ENCODE measurements around the gene MOB2. TPM values are rescaled to one million over a fixed set of nuclear protein-coding genes. Genes with fewer than 3 reads are reported as not detected.

MOB2 gene, protein sequence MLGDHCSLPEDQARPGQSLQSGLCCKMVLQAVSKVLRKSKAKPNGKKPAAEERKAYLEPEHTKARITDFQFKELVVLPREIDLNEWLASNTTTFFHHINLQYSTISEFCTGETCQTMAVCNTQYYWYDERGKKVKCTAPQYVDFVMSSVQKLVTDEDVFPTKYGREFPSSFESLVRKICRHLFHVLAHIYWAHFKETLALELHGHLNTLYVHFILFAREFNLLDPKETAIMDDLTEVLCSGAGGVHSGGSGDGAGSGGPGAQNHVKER
- total RNA-seq, result 27.6 to 31.3 TPM (median 28.1 TPM) in 3 replicates

GRCh38 chr11:1486054-1486825 lies at the start of gene MOB2:
TSS of gene MOB2 (minus strand) at chr11:1486779. CDS start at chr11:1486556, 223 bp downstream.
- Mint-ChIP-seq H3K27ac (no peak within 1 kb of the TSS), H3K4me1 (peaks cover 5% of the 10 kb centered on the region), H3K27me3 (ENCODE audit: low read depth) (no peaks in the 10 kb centered on the region), H3K36me3 (no peaks in the 10 kb centered on the region), H3K9me3 (no peaks in the 10 kb centered on the region), H3K4me3 (no peak within 1 kb of the TSS)
- DNase-seq (ENCODE audit: low spot score in 2 of 2, unreplicated experiment in 2 of 2), result no peak
- TF ChIP-seq, protein P1, sequence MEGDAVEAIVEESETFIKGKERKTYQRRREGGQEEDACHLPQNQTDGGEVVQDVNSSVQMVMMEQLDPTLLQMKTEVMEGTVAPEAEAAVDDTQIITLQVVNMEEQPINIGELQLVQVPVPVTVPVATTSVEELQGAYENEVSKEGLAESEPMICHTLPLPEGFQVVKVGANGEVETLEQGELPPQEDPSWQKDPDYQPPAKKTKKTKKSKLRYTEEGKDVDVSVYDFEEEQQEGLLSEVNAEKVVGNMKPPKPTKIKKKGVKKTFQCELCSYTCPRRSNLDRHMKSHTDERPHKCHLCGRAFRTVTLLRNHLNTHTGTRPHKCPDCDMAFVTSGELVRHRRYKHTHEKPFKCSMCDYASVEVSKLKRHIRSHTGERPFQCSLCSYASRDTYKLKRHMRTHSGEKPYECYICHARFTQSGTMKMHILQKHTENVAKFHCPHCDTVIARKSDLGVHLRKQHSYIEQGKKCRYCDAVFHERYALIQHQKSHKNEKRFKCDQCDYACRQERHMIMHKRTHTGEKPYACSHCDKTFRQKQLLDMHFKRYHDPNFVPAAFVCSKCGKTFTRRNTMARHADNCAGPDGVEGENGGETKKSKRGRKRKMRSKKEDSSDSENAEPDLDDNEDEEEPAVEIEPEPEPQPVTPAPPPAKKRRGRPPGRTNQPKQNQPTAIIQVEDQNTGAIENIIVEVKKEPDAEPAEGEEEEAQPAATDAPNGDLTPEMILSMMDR (IDR thresholded peaks at IDR 0.05; ENCODE audit: unreplicated experiment), result no peak

DNA sequence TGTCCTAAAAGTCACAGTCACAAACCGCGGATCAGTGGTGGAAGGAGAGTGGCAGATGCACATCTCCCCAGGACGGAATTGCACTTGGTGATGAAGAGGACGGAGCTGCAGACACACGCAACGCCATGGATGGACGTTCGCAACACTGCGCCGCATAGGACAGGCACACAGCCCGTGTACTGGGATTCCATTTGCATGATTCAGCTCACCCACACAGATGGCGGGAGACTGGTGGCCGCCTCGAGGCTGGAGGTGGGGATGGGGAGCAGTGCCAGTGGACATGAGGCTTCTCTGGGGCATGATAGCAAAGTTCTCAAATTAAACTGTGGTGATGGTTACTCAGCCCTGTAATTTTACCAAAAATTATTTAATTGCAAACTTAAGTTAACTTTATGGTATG lies 48.1 kb upstream of the MOB2 start:
- peaks cover 19% of the 10 kb centered on the region for H3K27me3 Mint-ChIP-seq (ENCODE audit: low read depth)
- TF ChIP-seq, protein P1 (IDR thresholded peaks at IDR 0.05; ENCODE audit: unreplicated experiment), result no peak
- H3K36me3 Mint-ChIP-seq, result no peaks in the 10 kb centered on the region
- H3K4me1 Mint-ChIP-seq, result peaks cover 8% of the 10 kb centered on the region
- H3K27ac Mint-ChIP-seq, result no peak overlapping the region
- H3K9me3 Mint-ChIP-seq, result no peaks in the 10 kb centered on the region
- no peak overlapping the region for H3K4me3 Mint-ChIP-seq
- no peak for DNase-seq (ENCODE audit: low spot score in 2 of 2, unreplicated experiment in 2 of 2)

DNA sequence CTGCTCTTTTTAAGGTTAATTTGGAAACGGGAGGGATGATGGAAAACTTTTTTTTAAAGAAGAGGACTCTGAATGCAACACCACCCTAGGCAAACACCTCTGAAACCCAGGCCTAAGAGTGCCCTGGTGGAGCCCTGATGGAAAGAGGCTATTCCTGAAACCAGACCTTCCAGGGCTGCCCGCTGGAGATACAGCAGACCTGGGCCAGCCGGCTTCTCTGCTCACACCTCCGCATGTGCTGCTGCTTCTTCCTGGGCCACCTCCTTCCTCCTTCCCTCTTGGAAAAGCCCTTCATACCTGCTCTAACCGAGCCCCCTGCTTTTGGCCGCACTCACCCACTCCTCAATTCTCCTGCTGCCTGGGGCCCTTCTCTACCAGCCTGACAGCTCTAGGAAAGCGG lies 47.6 kb upstream of the MOB2 start:
- no peaks in the 10 kb centered on the region for H3K9me3 Mint-ChIP-seq
- no peaks in the 10 kb centered on the region for H3K36me3 Mint-ChIP-seq
- peaks cover 8% of the 10 kb centered on the region for H3K4me1 Mint-ChIP-seq
- TF ChIP-seq, protein P1 (IDR thresholded peaks at IDR 0.05; ENCODE audit: unreplicated experiment), result no peak
- no peak overlapping the region for H3K27ac Mint-ChIP-seq
- no peak overlapping the region for H3K4me3 Mint-ChIP-seq
- DNase-seq (ENCODE audit: low spot score in 2 of 2, unreplicated experiment in 2 of 2), result no peak
- H3K27me3 Mint-ChIP-seq (ENCODE audit: low read depth), result peaks cover 13% of the 10 kb centered on the region

- no peaks in the 10 kb centered on the region for H3K36me3 Mint-ChIP-seq
- H3K4me1 Mint-ChIP-seq, result peaks cover 8% of the 10 kb centered on the region
- H3K9me3 Mint-ChIP-seq, result no peaks in the 10 kb centered on the region
- H3K27me3 Mint-ChIP-seq (ENCODE audit: low read depth), result peaks cover 7% of the 10 kb centered on the region
- no peak overlapping the region for H3K27ac Mint-ChIP-seq
- TF ChIP-seq, protein P1 (IDR thresholded peaks at IDR 0.05; ENCODE audit: unreplicated experiment), result no peak
- DNase-seq (ENCODE audit: low spot score in 2 of 2, unreplicated experiment in 2 of 2), result no peak
- H3K4me3 Mint-ChIP-seq, result no peak overlapping the region
Measured at GRCh38 chr11:1533342-1533725, 46.8 kb upstream of the MOB2 start.

GRCh38 chr11:1532606-1533341 lies 46.2 kb upstream of the MOB2 start:
- Mint-ChIP-seq H3K4me3 (no peak overlapping the region), H3K4me1 (peaks cover 8% of the 10 kb centered on the region), H3K27ac (no peak overlapping the region), H3K27me3 (ENCODE audit: low read depth) (peaks cover 1% of the 10 kb centered on the region), H3K36me3 (no peaks in the 10 kb centered on the region), H3K9me3 (no peaks in the 10 kb centered on the region)
- no peak for DNase-seq (ENCODE audit: low spot score in 2 of 2, unreplicated experiment in 2 of 2)
- TF ChIP-seq, protein P1 (IDR thresholded peaks at IDR 0.05; ENCODE audit: unreplicated experiment), result no peak

All from mesothelial cell of epicardium (in vitro differentiated cells).